ENCODE measurements around the gene LRP1.
A peak's percentile ranks its signal among the peaks of the same experiment; 100 is the strongest.

LRP1 gene

GRCh38 chr12:57127726-57128518, at the start of gene LRP1:
TSS of gene LRP1 (plus strand) at chr12:57128483. CDS start at chr12:57128965, 482 bp downstream.
- peak; percentile 91 to 93 (median 92) for DNase-seq

GRCh38 chr12:57078519-57079404, 49.5 kb upstream of the LRP1 start, which contains the start of gene NEMP1:
TSS of gene NEMP1 (minus strand) at chr12:57078791. CDS start at chr12:57078745, 46 bp downstream.
- peak; percentile 100 for DNase-seq

GRCh38 chr12:57079821-57080220, 48.5 kb upstream of the LRP1 start:
- no peak for DNase-seq

GRCh38 chr12:57080855-57081254, 47.4 kb upstream of the LRP1 start:
- no peak for DNase-seq

GRCh38 chr12:57085999-57086492, 42.2 kb upstream of the LRP1 start:
- DNase-seq: no peak

- DNase-seq: peak in 2 of 3 experiments; percentile 56 to 67
Measured at GRCh38 chr12:57086493-57087009, 41.7 kb upstream of the LRP1 start.

GRCh38 chr12:57087010-57087690, 41.1 kb upstream of the LRP1 start:
- peak; percentile 24 to 65 (median 51) for DNase-seq

- DNase-seq: peak; percentile 31 to 75 (median 64)
Measured at GRCh38 chr12:57087691-57088353, 40.5 kb upstream of the LRP1 start.

- peak; percentile 88 to 94 (median 88) for DNase-seq
Measured at GRCh38 chr12:57088354-57089270, 39.7 kb upstream of the LRP1 start, which contains the start of gene NAB2. TSS of gene NAB2 (plus strand) at chr12:57089114. CDS start at chr12:57089272, 158 bp downstream.

GRCh38 chr12:57089271-57090245, 38.7 kb upstream of the LRP1 start:
- peak; percentile 54 to 74 (median 67) for DNase-seq

GRCh38 chr12:57090490-57090889, 37.8 kb upstream of the LRP1 start:
- DNase-seq: no peak

GRCh38 chr12:57090924-57091637, 37.2 kb upstream of the LRP1 start:
- no peak for DNase-seq

GRCh38 chr12:57091638-57092528, 36.4 kb upstream of the LRP1 start:
- DNase-seq: no peak

GRCh38 chr12:57092529-57092862, 35.8 kb upstream of the LRP1 start:
- DNase-seq: no peak

- DNase-seq: no peak
Measured at GRCh38 chr12:57092876-57093414, 35.3 kb upstream of the LRP1 start.

GRCh38 chr12:57093415-57094207, 34.7 kb upstream of the LRP1 start:
- no peak for DNase-seq

All from NCI-H1417 (cell line).